Measurements from ENCODE around the gene ENO3.

DNA sequence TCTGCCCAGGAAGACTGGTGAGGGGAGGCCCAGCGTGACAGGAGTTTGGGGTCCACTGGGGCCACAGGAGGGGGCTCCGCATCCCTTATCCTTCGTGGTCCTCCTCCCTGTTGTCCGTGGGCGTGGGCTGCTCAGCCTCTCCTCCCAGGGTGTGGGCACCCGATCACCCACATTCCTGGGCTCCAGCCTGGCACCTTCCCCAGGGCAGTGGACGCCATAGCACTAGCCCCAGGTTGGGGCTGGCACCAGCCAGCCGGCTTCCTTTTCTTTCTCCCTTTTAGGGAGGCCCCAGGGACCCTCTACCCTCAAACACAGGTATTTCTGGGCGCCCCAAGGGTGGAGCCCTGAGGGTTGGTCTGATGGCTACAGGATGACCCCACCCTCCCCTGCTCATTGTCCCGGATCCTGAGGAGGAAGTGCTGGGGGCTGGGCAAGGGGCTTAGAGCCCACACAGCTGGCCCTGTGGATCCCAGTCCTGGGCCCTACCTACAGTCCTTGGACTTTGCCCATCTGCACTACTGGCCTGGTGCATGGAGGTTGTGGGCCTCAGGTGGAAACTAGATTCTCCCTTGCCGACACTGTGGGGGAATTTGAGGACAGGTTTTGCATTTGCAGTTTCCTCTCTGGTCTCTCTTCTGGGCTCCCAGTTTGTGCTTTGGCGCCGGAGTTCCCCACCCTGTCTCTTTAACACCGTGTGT is 48.0 kb downstream of the ENO3 start:
- TF ChIP-seq, protein P1, sequence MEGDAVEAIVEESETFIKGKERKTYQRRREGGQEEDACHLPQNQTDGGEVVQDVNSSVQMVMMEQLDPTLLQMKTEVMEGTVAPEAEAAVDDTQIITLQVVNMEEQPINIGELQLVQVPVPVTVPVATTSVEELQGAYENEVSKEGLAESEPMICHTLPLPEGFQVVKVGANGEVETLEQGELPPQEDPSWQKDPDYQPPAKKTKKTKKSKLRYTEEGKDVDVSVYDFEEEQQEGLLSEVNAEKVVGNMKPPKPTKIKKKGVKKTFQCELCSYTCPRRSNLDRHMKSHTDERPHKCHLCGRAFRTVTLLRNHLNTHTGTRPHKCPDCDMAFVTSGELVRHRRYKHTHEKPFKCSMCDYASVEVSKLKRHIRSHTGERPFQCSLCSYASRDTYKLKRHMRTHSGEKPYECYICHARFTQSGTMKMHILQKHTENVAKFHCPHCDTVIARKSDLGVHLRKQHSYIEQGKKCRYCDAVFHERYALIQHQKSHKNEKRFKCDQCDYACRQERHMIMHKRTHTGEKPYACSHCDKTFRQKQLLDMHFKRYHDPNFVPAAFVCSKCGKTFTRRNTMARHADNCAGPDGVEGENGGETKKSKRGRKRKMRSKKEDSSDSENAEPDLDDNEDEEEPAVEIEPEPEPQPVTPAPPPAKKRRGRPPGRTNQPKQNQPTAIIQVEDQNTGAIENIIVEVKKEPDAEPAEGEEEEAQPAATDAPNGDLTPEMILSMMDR (IDR thresholded peaks at IDR 0.05 in 4 of 5, conservative IDR thresholded peaks at IDR 0.05 in 1 of 5) = no peak
- peak in 1 of 2 donors; percentile 19 for TF ChIP-seq POLR2A (IDR thresholded peaks at IDR 0.05)

Data from gastrocnemius medialis (tissue), 4 donors.